GM19397 (cell line): Measurements from ENCODE around the gene IPO7.
"Not testable (repeated sequence)": the region's sequence is repeated elsewhere in the genome, so short reads cannot be mapped to it uniquely, and the experiment has no call there.

ENCODE experiments used
- ATAC-seq: cut with Tn5 transposase; IDR thresholded peaks from one replicate; pipeline ENCODE4 v1.9.1; 2021; ENCODE audit warnings: mild to moderate bottlenecking, moderate library complexity; ENCODE audit not compliant: unreplicated experiment

The IPO7 gene

GRCh38 chr11:9384535-9385326, at the start of gene IPO7:
Gene IPO7 (plus strand): TSS chr11:9384652. CDS start chr11:9384764, 112 bp downstream.
- ATAC-seq, result peak; percentile 92

GRCh38 chr11:9341638-9342178, 42.7 kb upstream of the IPO7 start:
- no peak for ATAC-seq

GRCh38 chr11:9344061-9344680, 40.3 kb upstream of the IPO7 start:
- ATAC-seq, result no peak

- ATAC-seq, result no peak
These were observed 37.4 kb upstream of the IPO7 start for GRCh38 chr11:9347100-9347499.

- ATAC-seq, result not testable (repeated sequence)
These were observed 36.7 kb upstream of the IPO7 start for GRCh38 chr11:9347779-9348178.

- no peak for ATAC-seq
These were observed 33.1 kb upstream of the IPO7 start for GRCh38 chr11:9351321-9351881.

- ATAC-seq, result no peak
These were observed 27.4 kb upstream of the IPO7 start for GRCh38 chr11:9357041-9357440.

GRCh38 chr11:9360862-9361622, 23.4 kb upstream of the IPO7 start:
- ATAC-seq, result not testable (repeated sequence)

GRCh38 chr11:9362393-9362863, 22.0 kb upstream of the IPO7 start:
- ATAC-seq, result no peak

GRCh38 chr11:9363954-9364912, 20.2 kb upstream of the IPO7 start:
- peak; percentile 99 for ATAC-seq

- no peak for ATAC-seq
These were observed 16.9 kb upstream of the IPO7 start for GRCh38 chr11:9367551-9367950.

- ATAC-seq, result no peak
These were observed 7.4 kb upstream of the IPO7 start for GRCh38 chr11:9377036-9377435.

- no peak for ATAC-seq
These were observed 5.4 kb upstream of the IPO7 start for GRCh38 chr11:9379041-9379440.

GRCh38 chr11:9380773-9381172, 3.7 kb upstream of the IPO7 start:
- ATAC-seq, result no peak

- ATAC-seq, result peak; percentile 5
These were observed 961 bp downstream of the IPO7 start for GRCh38 chr11:9385327-9385899.

GRCh38 chr11:9386086-9386485, 1.6 kb downstream of the IPO7 start:
- ATAC-seq, result no peak

- no peak for ATAC-seq
These were observed 2.4 kb downstream of the IPO7 start for GRCh38 chr11:9386901-9387300.

GRCh38 chr11:9396310-9396709, 11.9 kb downstream of the IPO7 start:
- no peak for ATAC-seq

- ATAC-seq, result no peak
These were observed 12.3 kb downstream of the IPO7 start for GRCh38 chr11:9396752-9397151.
